Activated CD4-positive, alpha-beta memory T cell treated with anti-CD3 and anti-CD28 coated beads, Interleukin-2, amount 10 ng/mL, durations not matched to agents 7 days and 5 days (primary cell): ENCODE results near the gene TGFBR3L. TPM values are rescaled to one million over a fixed set of nuclear protein-coding genes. Genes with fewer than 3 reads are reported as not detected.

Experiments used
- CTCF ChIA-PET: fragments of 350-600 bp; sonication (Branson Sonifier 250); formaldehyde crosslinking; loops from one replicate; lab custom pipeline; 2021; ENCODE audit warnings: antibody characterized with exemption, inconsistent platforms; lab: Charles Lee
- POLR2A ChIA-PET: fragments of 350-600 bp; sonication (Branson Sonifier 250); formaldehyde crosslinking; loops from one replicate; lab custom pipeline; 2021; ENCODE audit warnings: antibody characterized with exemption; lab: Charles Lee
- DNase-seq: peaks from one replicate; pipeline ENCODE4 v3.0.0-alpha.2; 2020
- H3K27ac Mint-ChIP-seq: one replicate; pipeline ENCODE4 v1.8.0; 2021; ENCODE audit warnings: mild to moderate bottlenecking, mixed read lengths
- H3K27me3 Mint-ChIP-seq: one replicate; pipeline ENCODE4 v1.8.0; 2021; ENCODE audit warnings: mixed read lengths
- H3K36me3 Mint-ChIP-seq: one replicate; pipeline ENCODE4 v1.8.0; 2021; ENCODE audit warnings: low read depth, mixed read lengths
- H3K4me1 Mint-ChIP-seq: one replicate; pipeline ENCODE4 v1.8.0; 2021; ENCODE audit warnings: mixed read lengths
- H3K4me3 Mint-ChIP-seq: one replicate; pipeline ENCODE4 v1.8.0; 2021; ENCODE audit warnings: mild to moderate bottlenecking, mixed read lengths
- H3K9me3 Mint-ChIP-seq: one replicate; pipeline ENCODE4 v1.8.0; 2021; ENCODE audit warnings: mixed read lengths
- total RNA-seq, 2 experiments: library from RNA; stranded (reverse); gene quantifications; one replicate each; pipeline ENCODE4 v1.2.3, GENCODE V29; 2021

Gene TGFBR3L
- total RNA-seq, 2 experiments from 2014 or later: 4.2 to 4.6 TPM

DNA sequence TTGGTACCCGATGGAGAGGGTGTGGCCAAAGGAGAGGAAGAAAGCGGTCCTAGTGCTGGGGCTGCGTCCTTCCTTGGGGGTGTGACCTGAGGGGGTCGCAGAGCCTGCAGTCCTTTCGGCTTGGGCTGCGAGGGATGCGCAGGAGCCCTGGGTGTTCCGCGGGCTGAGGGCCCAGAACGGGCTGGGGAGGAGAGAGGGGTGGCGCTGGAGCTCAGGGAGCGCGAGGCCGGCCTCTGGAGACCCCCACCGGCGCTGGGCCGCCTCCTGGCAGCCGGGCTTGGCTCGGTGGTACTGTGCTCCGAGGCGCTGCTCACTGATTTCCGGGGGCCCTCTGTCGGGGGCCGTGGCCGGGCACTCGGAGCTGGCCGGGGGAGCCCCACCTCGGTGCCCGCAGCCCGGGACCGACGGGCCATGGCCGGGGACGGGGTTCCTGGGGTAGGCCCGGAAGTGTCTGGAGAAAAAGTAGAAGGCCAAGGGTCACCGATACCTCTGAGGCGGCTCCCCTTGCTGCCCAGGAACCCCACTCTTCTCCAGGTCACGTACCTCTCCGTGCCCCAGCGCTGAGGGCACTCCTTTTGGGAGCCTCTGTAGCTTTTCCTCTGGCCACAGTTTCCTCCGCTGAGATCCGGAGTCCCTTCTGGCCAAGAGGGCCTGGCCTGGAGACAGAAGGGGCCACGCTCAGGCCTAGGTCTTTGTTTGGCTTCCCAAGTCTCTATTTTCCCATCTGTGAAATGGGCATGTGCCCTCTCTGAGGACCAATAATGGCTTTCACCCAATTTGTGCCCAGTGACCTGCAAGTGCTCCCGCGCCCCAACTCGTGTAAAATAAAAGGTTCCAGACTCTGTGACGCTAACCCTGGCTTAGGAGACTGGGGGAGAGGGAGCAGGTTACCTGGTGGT is 42.1 kb upstream of the TGFBR3L start:
- POLR2A ChIA-PET: interaction anchor here (0.7 kb wide), 1 partner anchor 12 kb away, joined by 3 read pairs; no protein-coding TSS in a partner anchor

DNA sequence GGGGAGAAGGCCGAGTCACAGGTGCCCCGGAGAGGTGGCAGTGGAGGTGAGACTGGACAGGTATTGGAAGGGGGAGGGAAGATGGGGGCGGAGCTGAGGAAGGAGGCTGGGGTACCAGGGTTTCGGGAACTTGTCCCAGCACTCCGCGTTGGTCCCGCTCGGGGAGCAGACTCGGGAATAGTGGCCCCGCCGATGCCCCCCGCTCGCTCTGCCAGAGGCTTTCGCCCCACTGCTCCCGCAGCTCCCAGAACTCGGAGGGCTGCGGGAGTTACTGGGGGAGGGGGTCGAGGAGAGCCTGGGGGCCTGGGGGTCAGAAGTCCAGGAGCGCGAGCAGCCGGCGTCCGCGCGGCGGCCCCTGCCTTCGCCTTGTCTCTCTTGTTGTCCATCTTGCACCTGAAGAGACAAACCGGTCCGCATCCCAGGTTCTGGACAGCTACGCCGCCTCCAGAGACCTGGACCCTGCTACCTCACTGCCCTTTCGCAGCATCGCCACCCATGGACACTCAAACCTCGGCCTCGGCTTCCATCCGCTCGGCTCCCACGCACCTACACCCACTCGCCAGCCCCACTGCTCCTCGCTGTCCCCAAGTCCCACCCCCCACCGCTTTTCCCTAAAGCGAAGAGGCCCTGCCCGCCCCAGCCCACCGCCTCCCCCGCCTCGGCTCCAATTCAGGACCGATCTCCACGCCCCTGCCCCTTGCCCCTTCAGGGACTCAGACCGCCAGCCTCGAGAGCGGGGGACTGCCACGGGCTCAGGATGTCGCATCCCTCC is 41.1 kb upstream of the TGFBR3L start:
- POLR2A ChIA-PET: no interaction called here
- no peak overlapping the region for H3K4me3 Mint-ChIP-seq
- H3K27me3 Mint-ChIP-seq: peaks cover 31% of the 10 kb centered on the region
- CTCF ChIA-PET: no interaction called here
- H3K9me3 Mint-ChIP-seq: no peaks in the 10 kb centered on the region
- peaks cover 33% of the 10 kb centered on the region for H3K4me1 Mint-ChIP-seq
- H3K27ac Mint-ChIP-seq: no peak overlapping the region
- no peak for DNase-seq
- H3K36me3 Mint-ChIP-seq: no peaks in the 10 kb centered on the region

More for the DNA sequence above, 42.1 kb upstream of the TGFBR3L start:
- Mint-ChIP-seq H3K27ac (no peak overlapping the region), H3K4me3 (no peak overlapping the region), H3K4me1 (peaks cover 36% of the 10 kb centered on the region), H3K9me3 (no peaks in the 10 kb centered on the region), H3K27me3 (peaks cover 35% of the 10 kb centered on the region), H3K36me3 (no peaks in the 10 kb centered on the region)
- no peak for DNase-seq
- CTCF ChIA-PET: interaction anchor here (0.5 kb wide), 1 partner anchor 159 kb away, joined by 3 read pairs; no protein-coding TSS in a partner anchor

DNA sequence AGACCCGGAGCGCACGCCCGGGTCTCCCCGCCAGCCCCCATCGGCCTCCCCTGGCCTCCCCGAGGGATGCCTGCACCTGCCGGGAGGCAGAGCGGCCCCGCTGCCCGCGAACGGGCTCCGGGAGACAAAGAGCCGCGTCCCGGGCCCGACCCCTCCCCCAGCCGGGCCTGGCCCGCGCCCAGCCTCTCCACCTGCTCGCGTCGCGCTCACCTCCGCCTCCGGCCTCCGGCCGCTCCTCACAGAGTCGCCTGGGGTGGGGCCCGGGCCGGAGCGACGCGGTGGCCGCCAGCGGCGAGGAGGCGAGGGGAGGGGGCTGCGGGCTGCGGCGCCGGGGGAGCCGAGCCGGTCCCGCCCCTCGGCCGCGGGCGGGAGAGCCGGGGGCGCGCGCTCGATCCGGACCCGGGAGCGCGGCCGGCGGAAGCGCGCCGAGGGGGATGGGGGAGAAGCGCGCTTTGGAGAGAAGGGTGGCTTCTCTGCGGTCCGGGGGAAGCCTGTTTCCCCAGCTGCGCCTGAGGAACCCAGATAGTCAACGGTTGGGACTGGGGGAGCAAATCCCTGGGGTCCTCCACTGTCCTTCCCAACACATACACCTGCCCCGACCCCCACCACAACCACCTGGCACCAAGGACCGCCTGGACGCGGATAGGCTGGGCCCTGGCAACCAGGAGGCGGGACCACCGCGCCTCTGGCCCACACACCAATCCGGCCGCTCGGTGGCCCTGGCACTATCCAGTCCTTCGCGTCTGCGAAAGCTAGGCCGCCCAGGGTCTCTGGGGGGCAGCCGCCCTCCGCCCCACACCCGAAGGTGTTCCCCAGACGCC is 40.3 kb upstream of the TGFBR3L start, which contains the start of gene PRR36:
Gene PRR36 (minus strand): TSS at position 315 of the 821 bp plus-strand sequence. CDS start 701 bp downstream, outside the sequence.
- Mint-ChIP-seq H3K4me1 (peaks cover 28% of the 10 kb centered on the region), H3K4me3 (no peak within 1 kb of the TSS), H3K36me3 (no peaks in the 10 kb centered on the region), H3K9me3 (no peaks in the 10 kb centered on the region), H3K27me3 (peaks cover 29% of the 10 kb centered on the region), H3K27ac (no peak within 1 kb of the TSS)
- no peak for DNase-seq
- ChIA-PET CTCF (no interaction called here), POLR2A (no interaction called here)

DNA sequence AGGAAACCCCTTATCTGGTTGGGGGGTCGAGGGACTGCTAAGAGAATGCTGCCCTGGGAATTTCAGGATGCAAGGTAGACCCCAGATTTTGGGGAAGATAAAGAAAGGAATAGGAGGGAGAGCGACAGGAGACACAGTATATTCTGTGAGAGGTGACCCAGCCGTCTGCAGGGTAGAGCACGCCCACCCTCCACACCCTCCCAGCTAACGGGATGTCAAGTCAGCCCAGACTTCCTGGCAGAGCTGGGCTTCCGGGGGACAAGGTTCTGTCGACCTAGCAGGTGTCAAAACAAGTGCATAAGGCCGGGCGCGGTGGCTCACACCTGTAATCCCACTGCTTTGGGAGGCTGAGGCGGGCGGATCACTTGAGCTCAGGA is 39.7 kb upstream of the TGFBR3L start:
- peaks cover 29% of the 10 kb centered on the region for H3K27me3 Mint-ChIP-seq
- no peak overlapping the region for H3K4me3 Mint-ChIP-seq
- POLR2A ChIA-PET: no interaction called here

DNA sequence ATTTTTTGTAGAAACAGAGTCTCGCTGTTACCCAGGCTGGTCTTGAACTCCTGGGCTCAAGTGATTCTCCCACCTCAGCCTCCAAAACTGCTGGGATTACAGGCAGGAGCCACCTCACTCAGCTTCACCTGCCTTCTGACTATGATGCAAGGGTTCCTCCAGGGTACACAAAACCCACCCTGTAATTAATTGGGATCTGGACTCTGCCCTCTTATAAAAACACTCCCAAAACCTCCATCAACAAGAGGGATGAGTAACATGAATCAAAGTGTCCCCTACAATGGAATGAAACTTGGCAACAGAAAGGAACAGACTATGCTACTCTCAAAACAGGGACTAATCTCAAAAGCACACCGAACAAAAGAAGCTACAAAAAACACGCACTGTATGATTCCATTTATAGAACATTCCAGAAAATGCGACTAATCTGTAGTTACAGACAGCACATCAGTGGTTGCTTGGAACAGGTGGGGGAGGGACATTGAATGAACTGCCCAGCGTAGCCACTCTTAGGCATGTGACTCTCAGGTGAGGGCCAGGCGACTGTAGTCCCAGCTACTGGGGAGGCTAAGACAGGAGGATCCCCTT is 37.3 kb upstream of the TGFBR3L start:
- Mint-ChIP-seq H3K27me3 (peaks cover 17% of the 10 kb centered on the region), H3K27ac (no peak overlapping the region), H3K36me3 (no peaks in the 10 kb centered on the region), H3K4me1 (peaks cover 8% of the 10 kb centered on the region), H3K9me3 (peaks cover 3% of the 10 kb centered on the region), H3K4me3 (no peak overlapping the region)
- no peak for DNase-seq
- ChIA-PET POLR2A (no interaction called here), CTCF (interaction anchor here (0.6 kb wide), 1 partner anchor 9 kb away, joined by 3 read pairs; no protein-coding TSS in a partner anchor)

More for the DNA sequence above, 39.7 kb upstream of the TGFBR3L start:
- peaks cover 26% of the 10 kb centered on the region for H3K4me1 Mint-ChIP-seq
- CTCF ChIA-PET: interaction anchor here (1.3 kb wide), 1 partner anchor 29 kb away, joined by 3 read pairs; the partner anchor contains the start of gene MAP2K7
- no peaks in the 10 kb centered on the region for H3K36me3 Mint-ChIP-seq
- H3K27ac Mint-ChIP-seq: no peak overlapping the region
- H3K9me3 Mint-ChIP-seq: no peaks in the 10 kb centered on the region
- DNase-seq: no peak

DNA sequence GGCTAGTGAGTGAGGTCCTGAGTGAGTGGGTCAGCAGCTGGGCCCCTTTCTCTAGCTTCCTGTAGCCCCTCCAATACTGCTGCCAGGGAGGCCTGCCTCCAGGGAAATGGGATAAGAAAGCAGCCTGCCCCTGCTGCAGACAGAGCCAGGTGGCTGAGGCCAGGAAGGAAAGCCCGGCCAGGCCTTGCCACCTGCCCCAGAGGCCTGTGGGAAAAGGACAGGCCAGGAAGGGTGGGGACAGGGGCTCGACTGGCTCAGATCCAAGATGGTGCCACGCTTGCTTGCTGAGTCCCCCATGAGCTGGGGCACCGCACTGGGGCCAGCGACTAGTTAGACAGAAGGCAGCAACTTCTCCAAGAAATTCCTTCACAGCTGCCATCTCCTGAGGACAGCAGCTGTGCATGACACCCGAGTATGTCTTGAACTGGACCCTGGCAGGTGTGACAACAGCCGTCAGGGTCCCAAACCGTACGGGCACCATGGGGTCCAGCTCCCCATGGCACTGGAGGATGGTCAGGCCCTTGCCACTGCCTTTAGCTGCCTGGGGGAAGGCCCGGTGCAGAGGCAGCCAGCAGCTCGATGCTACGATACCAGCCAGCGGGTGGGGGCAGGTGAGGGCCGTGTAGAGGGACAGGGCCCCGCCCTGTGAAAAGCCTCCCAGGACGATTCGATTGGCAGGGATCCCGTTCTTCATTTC is 35.4 kb upstream of the TGFBR3L start:
- CTCF ChIA-PET: interaction anchor here (2.0 kb wide), 1 partner anchor 10 kb away, joined by 8 read pairs; no protein-coding TSS in a partner anchor
- H3K36me3 Mint-ChIP-seq: no peaks in the 10 kb centered on the region
- H3K27ac Mint-ChIP-seq: no peak overlapping the region
- H3K9me3 Mint-ChIP-seq: peaks cover 3% of the 10 kb centered on the region
- POLR2A ChIA-PET: no interaction called here
- H3K4me3 Mint-ChIP-seq: no peak overlapping the region
- H3K4me1 Mint-ChIP-seq: peaks cover 3% of the 10 kb centered on the region
- no peak for DNase-seq
- H3K27me3 Mint-ChIP-seq: peaks cover 9% of the 10 kb centered on the region

DNA sequence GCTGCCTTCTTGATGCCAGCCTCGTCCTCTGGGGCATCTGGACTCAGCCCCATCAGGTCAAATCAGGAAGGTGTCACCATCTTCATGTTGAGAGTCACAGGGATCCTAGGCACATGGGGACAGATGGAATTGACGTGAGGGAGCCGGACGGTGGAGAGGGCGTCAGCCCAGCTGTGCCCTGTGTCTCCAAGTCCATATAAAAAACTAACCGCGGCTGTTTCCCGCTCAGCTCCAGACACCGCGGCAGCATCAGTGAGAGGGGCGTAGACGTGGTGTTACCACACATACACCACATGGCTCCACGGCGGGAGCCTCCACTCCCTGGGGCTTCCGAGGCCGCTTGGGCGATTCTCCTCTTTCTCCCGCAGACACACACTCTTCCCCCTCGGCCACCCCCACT is 34.8 kb upstream of the TGFBR3L start:
- Mint-ChIP-seq H3K4me1 (no peaks in the 10 kb centered on the region), H3K36me3 (no peaks in the 10 kb centered on the region), H3K27ac (no peak overlapping the region), H3K4me3 (no peak overlapping the region), H3K9me3 (peaks cover 3% of the 10 kb centered on the region), H3K27me3 (peaks cover 5% of the 10 kb centered on the region)
- ChIA-PET CTCF (interaction anchor here (2.0 kb wide), 1 partner anchor 11 kb away, joined by 8 read pairs; no protein-coding TSS in a partner anchor), POLR2A (no interaction called here)
- DNase-seq: no peak

DNA sequence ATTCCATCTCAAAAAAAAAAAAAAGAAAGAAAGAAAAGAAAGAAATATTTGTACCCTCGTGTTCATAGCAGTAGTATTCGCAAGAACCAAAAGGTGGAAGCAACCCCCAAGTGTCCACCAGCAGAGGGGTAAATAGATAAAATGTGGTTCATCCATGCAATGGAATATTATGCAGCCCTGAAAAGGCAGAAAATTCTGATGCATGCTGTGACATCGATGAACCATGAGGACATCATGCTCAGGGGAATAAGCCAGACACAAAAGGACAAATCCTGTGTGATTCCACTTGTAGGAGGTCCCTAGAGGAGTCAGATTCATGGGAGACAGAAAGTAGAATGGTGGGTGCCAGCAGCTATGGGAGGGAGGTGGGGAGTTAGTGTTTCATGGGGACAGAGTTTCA is 32.7 kb upstream of the TGFBR3L start:
- POLR2A ChIA-PET: no interaction called here
- Mint-ChIP-seq H3K27me3 (no peaks in the 10 kb centered on the region), H3K36me3 (no peaks in the 10 kb centered on the region), H3K4me3 (no peak overlapping the region), H3K27ac (no peak overlapping the region), H3K9me3 (peaks cover 3% of the 10 kb centered on the region), H3K4me1 (no peaks in the 10 kb centered on the region)
- DNase-seq: no peak
- CTCF ChIA-PET: interaction anchor here (1.9 to 2.0 kb wide), 2 partner anchors 13 to 22 kb away, joined by 6 to 8 read pairs; partner anchors contain the start of gene MAP2K7

DNA sequence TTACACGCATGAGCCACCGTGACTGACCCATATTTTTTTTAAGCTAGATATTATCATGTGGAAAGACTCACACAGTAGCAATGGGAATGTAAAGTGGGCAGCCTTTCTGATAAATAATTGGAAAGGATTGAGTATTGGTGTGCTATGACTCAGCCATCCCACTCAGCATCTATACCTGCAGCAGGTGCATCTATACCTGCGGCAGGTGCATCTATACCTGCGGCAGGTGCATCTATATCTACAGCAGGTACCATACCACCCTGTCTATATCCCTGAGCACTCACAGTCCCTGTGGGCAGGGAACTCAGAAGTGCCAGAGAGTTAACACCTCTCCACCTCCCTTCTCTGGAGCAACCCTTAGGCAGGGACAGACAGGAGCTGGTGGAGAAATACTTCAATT is 31.5 kb upstream of the TGFBR3L start:
- H3K27ac Mint-ChIP-seq: no peak overlapping the region
- ChIA-PET POLR2A (no interaction called here), CTCF (interaction anchor here (0.9 to 1.0 kb wide), 2 partner anchors 18 to 202 kb away, joined by 3 to 4 read pairs; partner anchors contain the start of gene TRAPPC5)
- H3K9me3 Mint-ChIP-seq: peaks cover 3% of the 10 kb centered on the region
- no peaks in the 10 kb centered on the region for H3K36me3 Mint-ChIP-seq
- no peak overlapping the region for H3K4me3 Mint-ChIP-seq
- H3K27me3 Mint-ChIP-seq: peaks cover 3% of the 10 kb centered on the region
- no peaks in the 10 kb centered on the region for H3K4me1 Mint-ChIP-seq
- DNase-seq: no peak

DNA sequence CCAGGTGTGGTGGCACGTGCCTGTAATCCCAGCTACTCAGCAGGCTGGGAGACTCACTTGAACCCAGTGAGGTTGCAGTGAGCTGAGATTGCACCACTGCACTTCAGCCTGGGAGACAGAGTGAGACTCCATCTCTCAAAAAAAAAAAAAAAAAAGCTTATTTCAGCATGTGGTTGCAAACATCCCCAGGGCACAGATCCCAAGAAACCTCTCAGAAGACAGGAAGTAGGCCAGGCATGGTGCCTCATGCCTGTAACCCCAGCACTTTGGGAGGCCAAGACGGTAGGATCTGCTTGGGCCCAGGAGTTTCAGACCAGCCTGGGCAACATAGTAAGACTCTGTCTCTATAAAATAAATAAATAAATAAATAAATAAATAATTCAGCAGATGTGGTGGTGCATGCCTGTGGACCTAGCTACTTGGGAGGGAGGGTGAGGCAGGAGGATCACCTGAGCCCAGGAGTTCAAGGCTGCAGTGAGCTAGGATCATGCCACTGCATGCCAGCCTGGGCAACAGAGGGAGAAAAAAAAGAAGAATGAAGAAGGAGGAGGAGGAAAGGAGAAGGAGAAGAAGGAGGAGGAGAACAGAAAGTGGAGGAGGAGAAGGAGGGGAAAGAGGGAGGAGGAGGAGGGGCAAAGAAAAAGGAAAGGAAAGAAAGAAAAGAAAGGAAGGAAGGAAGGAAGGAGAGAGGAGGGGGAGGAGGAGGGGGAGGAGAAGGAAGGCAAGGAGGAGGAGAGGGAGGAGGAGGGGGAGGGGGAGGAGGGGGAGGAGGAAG is 30.6 kb upstream of the TGFBR3L start:
- H3K4me1 Mint-ChIP-seq: peaks cover 3% of the 10 kb centered on the region
- ChIA-PET CTCF (interaction anchor here (0.9 to 1.0 kb wide), 2 partner anchors 17 to 203 kb away, joined by 3 to 4 read pairs; partner anchors contain the start of gene TRAPPC5), POLR2A (no interaction called here)
- no peaks in the 10 kb centered on the region for H3K36me3 Mint-ChIP-seq
- no peak for DNase-seq
- peaks cover 3% of the 10 kb centered on the region for H3K9me3 Mint-ChIP-seq
- peaks cover 6% of the 10 kb centered on the region for H3K27me3 Mint-ChIP-seq
- no peak overlapping the region for H3K27ac Mint-ChIP-seq
- H3K4me3 Mint-ChIP-seq: no peak overlapping the region

DNA sequence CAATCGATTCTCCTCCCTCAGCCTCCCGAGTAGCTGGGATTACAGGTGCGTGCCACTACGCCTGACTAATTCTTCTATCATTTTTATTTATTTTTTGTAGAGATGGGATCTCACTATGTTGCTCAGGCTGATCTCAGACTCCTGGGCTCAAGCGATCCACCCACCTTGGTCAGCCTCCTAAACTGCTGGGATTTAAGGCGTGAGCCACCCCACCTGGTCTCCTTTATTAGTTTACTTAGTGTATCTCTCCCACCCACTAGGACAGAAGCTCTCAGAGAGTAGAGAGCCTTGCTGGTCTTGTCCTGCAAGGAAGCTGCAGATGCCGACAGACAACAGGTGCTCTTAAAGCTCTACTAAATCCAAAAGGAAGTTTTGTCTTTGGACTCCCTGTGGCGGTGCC is 28.8 kb upstream of the TGFBR3L start:
- no peak overlapping the region for H3K4me3 Mint-ChIP-seq
- peaks cover 7% of the 10 kb centered on the region for H3K27me3 Mint-ChIP-seq
- H3K9me3 Mint-ChIP-seq: peaks cover 3% of the 10 kb centered on the region
- no peak for DNase-seq
- no peaks in the 10 kb centered on the region for H3K36me3 Mint-ChIP-seq
- H3K4me1 Mint-ChIP-seq: peaks cover 3% of the 10 kb centered on the region
- H3K27ac Mint-ChIP-seq: no peak overlapping the region
- POLR2A ChIA-PET: no interaction called here
- CTCF ChIA-PET: interaction anchor here (1.0 kb wide), 1 partner anchor 17 kb away, joined by 5 read pairs; no protein-coding TSS in a partner anchor
